Stimulated activated CD4-positive, alpha-beta T cell treated with anti-CD3 and anti-CD28 coated beads, Interleukin-4, amount 100 ng/mL, for 48 hours (primary cell): ENCODE measurements around the gene THAP8.
A peak's percentile ranks its signal among the peaks of the same experiment; 100 is the strongest.

Experiments
- DNase-seq, 2 donors: peaks; one replicate each; pipeline ENCODE4 v3.0.0-alpha.2; 2020; ENCODE audit warnings: low read depth in 2 of 2

The THAP8 gene

GRCh38 chr19:36030264-36031148 lies 23.6 kb downstream of the THAP8 start:
- DNase-seq, result no peak

DNA sequence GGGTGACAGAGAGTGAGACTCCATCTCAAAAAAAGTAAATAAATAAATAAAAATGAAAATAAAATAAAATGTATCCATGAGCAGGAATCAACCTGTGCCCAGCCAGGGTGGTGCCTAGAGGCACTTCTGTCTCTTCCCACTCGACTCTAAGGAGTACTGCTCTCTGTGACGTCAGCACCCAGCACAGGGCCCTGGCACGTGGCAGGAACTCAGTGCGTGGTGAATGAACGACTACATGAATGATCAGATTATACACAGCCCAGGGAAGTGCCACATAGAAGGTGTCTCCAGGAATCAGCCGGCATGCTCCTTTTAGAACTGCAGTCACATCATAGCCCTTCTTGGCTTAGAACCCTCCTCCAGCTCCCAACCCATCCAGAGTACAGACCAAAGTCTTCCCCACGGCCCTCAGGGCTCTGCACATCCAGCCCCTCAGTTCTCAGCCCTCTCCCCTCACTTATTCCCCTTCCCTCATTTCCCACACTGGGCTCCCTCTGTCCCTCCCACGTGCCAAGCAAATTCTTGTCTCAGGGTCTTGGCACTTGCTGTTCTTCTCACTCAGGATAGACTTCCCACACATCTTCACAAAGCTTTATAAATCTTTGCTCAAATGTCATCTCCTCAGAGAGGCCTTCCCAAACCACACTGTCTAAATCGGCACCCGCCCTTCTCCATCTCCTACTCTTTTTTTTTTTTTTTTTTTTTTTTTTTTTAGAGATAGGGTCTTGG lies 25.6 kb downstream of the THAP8 start:
- no peak for DNase-seq

- no peak for DNase-seq
These were observed 26.4 kb downstream of the THAP8 start for GRCh38 chr19:36027696-36028095.

- no peak for DNase-seq
These were observed 27.8 kb downstream of the THAP8 start for GRCh38 chr19:36026091-36026876.

DNA sequence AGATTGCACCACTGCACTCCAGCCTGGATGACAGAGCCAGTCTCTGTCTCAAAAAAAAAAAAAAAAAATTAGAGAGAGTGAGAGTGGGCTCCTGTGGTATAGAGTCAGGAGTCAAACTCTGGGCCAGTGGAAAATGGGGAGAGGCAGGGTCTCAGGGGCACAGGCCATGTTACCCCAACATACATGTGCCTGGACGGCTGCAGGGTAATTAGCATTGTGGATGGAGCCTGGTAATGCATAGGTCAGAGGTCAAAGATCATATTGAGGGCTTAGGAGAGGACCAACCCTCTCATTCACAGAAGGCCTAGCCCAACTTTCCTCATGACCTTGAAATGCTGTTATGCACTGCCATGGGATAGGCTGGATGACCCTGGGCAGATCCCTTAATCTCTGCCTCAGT lies 28.5 kb downstream of the THAP8 start:
- no peak for DNase-seq

DNA sequence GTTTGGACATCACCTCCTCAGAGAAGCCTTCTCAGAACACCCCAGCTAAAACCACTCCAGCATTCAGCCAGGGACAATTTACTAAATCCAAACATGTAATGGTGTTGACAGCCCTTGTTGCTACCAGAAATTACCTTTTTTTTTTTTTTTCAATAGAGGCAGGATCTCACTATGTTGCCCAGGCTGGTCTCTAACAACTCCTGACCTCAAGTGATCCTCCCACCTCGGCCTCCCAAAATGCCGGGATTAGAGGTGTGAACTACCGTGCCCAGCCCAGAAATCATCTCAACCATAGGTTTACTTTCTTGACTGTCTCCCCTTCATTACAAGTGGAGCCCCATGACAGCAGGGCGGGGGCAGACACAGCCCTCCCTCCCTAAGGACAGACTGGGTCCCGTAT lies 30.7 kb downstream of the THAP8 start:
- no peak for DNase-seq

- no peak for DNase-seq
These were observed 34.9 kb downstream of the THAP8 start for GRCh38 chr19:36019061-36019670.

DNA sequence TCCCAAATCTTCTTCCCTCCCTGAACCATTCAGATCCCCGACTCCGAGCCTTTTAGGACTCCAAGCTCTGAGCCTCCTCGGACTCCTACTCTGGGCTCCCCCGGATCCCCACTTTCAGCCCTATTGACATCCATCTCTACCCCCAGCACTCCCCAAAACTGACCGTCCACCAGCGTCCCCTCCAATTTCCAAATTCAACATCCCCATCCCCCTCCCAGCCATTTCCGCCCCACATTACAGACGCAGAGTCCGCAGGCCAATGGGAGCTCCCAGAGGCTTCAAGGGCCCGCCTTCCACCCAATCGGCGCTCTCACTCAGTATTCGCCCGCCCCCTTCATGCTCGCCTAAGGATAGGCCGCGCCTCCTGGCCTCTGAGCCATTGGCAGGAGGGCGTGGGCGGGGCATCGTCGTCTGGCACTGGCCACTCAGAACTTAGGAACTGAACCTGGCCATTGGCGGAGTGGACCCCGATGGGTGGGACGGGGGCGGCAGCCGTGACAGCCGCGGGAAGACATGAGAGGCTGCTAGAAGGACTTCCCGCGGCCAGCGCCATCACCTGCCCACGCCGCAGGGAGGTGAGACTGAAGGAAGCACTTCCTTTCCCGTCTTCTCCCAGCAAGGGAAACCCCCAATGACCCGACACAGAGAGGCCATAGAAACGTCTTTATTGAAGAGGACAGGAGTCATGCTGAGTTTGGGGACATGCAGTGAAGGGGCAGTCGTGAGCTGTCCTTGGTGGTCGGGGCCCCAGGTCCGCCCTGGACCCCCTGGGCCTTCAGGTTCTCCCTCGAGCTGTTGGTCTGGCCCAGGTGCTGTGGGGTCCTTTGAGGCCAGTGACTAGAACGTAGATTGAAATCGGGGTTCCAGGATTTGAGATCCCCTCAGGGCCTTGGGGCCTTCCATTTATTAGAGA lies 39.8 kb downstream of the THAP8 start, which contains the start of gene ALKBH6:
TSS of gene ALKBH6 (minus strand) at position 202 of the 913 bp plus-strand sequence. CDS start 816 bp downstream, outside the sequence.
- peak; percentile 100 for DNase-seq

GRCh38 chr19:36013280-36014011 lies 40.6 kb downstream of the THAP8 start:
- DNase-seq, result no peak

DNA sequence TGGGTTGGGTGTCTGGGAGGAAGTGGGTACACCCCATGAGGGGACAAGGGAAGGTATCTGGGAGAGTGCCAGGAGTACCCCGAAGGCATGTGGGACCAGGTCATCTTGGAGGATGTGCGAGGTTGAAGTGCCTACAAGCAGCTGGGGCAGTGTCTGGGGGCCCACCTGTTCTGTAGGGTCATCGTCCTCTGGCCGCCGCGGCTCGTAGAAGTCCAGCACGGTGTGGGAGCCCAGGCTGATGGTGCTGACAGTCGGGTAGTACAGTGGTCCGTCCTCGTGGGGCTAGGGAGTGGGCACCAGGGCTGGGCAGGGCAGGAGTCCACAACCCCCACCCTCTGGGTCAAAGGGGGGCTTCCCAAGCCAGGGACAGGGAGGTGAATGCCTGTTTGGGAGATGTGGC lies 43.7 kb downstream of the THAP8 start:
- no peak for DNase-seq

GRCh38 chr19:36009633-36010379 lies 44.3 kb downstream of the THAP8 start:
- DNase-seq, result no peak

DNA sequence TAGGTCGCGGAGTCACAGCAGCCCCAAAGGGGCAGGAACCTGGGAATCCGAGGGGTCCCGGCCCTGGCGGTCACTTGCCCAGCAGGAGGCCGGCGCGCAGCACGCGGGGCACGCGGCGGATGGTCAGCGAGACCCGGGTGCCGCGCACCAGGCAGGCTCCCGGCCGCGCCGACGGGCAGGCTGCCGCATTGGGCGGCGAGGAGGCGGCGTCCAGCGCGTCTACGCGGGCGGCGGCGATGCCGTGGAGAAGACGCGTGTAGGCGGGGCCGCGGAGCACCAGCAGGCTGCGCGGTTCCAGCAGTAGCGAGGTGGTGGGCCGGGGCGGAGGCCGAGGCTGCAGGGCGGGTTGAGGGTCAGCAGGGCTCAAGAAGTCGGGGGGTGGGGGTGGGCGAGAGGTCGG lies 44.9 kb downstream of the THAP8 start:
- DNase-seq, result peak; percentile 42 to 46

GRCh38 chr19:36008336-36008978 lies 45.6 kb downstream of the THAP8 start, which contains the start of gene SYNE4:
SYNE4 (minus strand) TSS chr19:36008813; CDS start chr19:36008681, 132 bp downstream.
- no peak for DNase-seq

- DNase-seq, result no peak
These were observed 47.1 kb downstream of the THAP8 start for GRCh38 chr19:36006955-36007354.

GRCh38 chr19:36003284-36003683 lies 50.8 kb downstream of the THAP8 start:
- no peak for DNase-seq

DNA sequence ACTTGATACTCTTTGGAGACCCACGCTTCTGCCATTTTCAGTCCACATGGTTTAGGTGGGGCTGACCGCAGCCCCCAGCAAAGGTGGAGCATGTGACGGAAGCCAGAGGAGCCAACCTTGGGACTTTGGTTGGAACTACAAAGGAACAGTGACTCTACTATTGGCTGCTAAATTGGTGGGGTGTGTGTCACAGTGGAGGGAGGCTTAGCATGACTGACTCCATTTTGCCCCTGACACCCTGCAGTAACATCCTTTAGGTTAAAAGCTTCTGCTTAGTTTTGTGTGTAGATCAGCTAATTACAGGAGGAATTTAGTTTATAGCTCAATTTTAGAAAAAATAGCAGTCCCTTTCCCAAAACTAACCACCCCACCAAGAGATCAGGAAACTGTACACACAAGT lies 52.5 kb downstream of the THAP8 start:
- no peak for DNase-seq

DNA sequence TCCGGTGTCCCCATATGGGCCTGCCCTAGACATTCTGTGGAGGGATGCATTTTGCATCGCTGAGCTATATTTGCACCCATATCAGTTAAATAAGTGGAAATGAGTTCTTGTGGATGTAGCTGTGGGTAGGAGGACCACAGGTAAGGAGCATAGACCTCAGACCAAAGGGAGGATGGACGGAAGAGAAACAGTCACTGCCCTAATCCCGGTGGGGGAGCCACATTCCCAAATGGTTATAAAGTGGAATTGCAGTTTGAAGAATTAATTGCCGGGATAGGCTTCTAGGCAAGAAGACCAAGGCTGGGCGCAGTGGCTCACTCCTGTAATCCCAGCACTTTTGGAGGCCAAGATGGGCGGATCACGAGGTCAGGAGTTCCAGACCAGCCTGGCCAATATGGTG lies 57.3 kb downstream of the THAP8 start:
- DNase-seq, result no peak
